ENCODE measurements around the gene CACNA2D1. TPM values are rescaled to one million over a fixed set of nuclear protein-coding genes. Genes with fewer than 3 reads are reported as not detected.

The CACNA2D1 gene
- polyA plus RNA-seq, 2 of the 4 experiments (the other 2 are of a cell fraction) = 18.0 to 32.9 TPM

GRCh38 chr7:81960026-81960425 lies 483.6 kb downstream of the CACNA2D1 start (continued):
- TF ChIP-seq, protein P1, sequence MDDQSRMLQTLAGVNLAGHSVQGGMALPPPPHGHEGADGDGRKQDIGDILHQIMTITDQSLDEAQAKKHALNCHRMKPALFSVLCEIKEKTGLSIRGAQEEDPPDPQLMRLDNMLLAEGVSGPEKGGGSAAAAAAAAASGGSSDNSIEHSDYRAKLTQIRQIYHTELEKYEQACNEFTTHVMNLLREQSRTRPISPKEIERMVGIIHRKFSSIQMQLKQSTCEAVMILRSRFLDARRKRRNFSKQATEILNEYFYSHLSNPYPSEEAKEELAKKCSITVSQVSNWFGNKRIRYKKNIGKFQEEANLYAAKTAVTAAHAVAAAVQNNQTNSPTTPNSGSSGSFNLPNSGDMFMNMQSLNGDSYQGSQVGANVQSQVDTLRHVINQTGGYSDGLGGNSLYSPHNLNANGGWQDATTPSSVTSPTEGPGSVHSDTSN (IDR thresholded peaks at IDR 0.05) = no peak
- TF ChIP-seq, protein P2, sequence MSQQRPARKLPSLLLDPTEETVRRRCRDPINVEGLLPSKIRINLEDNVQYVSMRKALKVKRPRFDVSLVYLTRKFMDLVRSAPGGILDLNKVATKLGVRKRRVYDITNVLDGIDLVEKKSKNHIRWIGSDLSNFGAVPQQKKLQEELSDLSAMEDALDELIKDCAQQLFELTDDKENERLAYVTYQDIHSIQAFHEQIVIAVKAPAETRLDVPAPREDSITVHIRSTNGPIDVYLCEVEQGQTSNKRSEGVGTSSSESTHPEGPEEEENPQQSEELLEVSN (IDR thresholded peaks at IDR 0.05; ENCODE audit: borderline replicate concordance, low read depth) = no peak
- TF ChIP-seq JUNB (IDR thresholded peaks at IDR 0.05) = no peak
- TF ChIP-seq HOXB13 (CRISPR knock-in tag; IDR thresholded peaks at IDR 0.05; ENCODE audit: low read depth) = no peak
- no peak for TF ChIP-seq FOSL2 (IDR thresholded peaks at IDR 0.05)
- no peak for TF ChIP-seq FOSL2 (CRISPR knock-in tag; IDR thresholded peaks at IDR 0.05)
- TF ChIP-seq TP53 (CRISPR knock-in tag; IDR thresholded peaks at IDR 0.05) = no peak
- TF ChIP-seq RAD21 (conservative IDR thresholded peaks at IDR 0.05 in 1 of 2, IDR thresholded peaks at IDR 0.05 in 1 of 2) = no peak

GRCh38 chr7:81957517-81957916 lies 486.1 kb downstream of the CACNA2D1 start:
- Histone ChIP-seq H3K9me3 (no peaks in the 10 kb centered on the region), H3K27ac (no peak overlapping the region), H3K4me3 (no peak overlapping the region), H3K4me1 (no peaks in the 10 kb centered on the region), H3K4me2 (no peak overlapping the region)
- TF ChIP-seq MAZ (IDR thresholded peaks at IDR 0.05; ENCODE audit: borderline replicate concordance, low read depth, low read length) = no peak
- TF ChIP-seq, protein P3, sequence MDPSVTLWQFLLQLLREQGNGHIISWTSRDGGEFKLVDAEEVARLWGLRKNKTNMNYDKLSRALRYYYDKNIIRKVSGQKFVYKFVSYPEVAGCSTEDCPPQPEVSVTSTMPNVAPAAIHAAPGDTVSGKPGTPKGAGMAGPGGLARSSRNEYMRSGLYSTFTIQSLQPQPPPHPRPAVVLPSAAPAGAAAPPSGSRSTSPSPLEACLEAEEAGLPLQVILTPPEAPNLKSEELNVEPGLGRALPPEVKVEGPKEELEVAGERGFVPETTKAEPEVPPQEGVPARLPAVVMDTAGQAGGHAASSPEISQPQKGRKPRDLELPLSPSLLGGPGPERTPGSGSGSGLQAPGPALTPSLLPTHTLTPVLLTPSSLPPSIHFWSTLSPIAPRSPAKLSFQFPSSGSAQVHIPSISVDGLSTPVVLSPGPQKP (IDR thresholded peaks at IDR 0.05; ENCODE audit: low read depth, low read length) = no peak
- no peak for TF ChIP-seq CHD4 (IDR thresholded peaks at IDR 0.05; ENCODE audit: borderline replicate concordance)
- no peak for TF ChIP-seq POLR2AphosphoS2 (conservative IDR thresholded peaks at IDR 0.05; ENCODE audit: low read length)
- TF ChIP-seq, protein P4, sequence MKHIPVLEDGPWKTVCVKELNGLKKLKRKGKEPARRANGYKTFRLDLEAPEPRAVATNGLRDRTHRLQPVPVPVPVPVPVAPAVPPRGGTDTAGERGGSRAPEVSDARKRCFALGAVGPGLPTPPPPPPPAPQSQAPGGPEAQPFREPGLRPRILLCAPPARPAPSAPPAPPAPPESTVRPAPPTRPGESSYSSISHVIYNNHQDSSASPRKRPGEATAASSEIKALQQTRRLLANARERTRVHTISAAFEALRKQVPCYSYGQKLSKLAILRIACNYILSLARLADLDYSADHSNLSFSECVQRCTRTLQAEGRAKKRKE (CRISPR knock-in tag; IDR thresholded peaks at IDR 0.05; ENCODE audit: low read depth) = no peak
- TF ChIP-seq SMC3 (IDR thresholded peaks at IDR 0.05) = no peak
- no peak for TF ChIP-seq KDM5A (IDR thresholded peaks at IDR 0.05)
- TF ChIP-seq BCL3 (IDR thresholded peaks at IDR 0.05) = no peak
- TF ChIP-seq, protein P1 (IDR thresholded peaks at IDR 0.05) = no peak
- TF ChIP-seq RARB (CRISPR knock-in tag; IDR thresholded peaks at IDR 0.05) = no peak
- no peak for TF ChIP-seq ESRRA (IDR thresholded peaks at IDR 0.05; ENCODE audit: borderline replicate concordance, low read length)
- TF ChIP-seq MAFK (IDR thresholded peaks at IDR 0.05; ENCODE audit: partially characterized antibody) = no peak
- TF ChIP-seq FOSL2 (IDR thresholded peaks at IDR 0.05) = no peak
- no peak for TF ChIP-seq FOSL2 (CRISPR knock-in tag; IDR thresholded peaks at IDR 0.05)
- no peak for TF ChIP-seq SREBF2 (IDR thresholded peaks at IDR 0.05)
- TF ChIP-seq FOXS1 (CRISPR knock-in tag; IDR thresholded peaks at IDR 0.05) = no peak
- TF ChIP-seq TFCP2L1 (CRISPR knock-in tag; IDR thresholded peaks at IDR 0.05) = no peak
- no peak for TF ChIP-seq HEYL (CRISPR knock-in tag; IDR thresholded peaks at IDR 0.05)
- TF ChIP-seq RAD21 (conservative IDR thresholded peaks at IDR 0.05 in 1 of 2, IDR thresholded peaks at IDR 0.05 in 1 of 2) = no peak
- TF ChIP-seq, protein P5, sequence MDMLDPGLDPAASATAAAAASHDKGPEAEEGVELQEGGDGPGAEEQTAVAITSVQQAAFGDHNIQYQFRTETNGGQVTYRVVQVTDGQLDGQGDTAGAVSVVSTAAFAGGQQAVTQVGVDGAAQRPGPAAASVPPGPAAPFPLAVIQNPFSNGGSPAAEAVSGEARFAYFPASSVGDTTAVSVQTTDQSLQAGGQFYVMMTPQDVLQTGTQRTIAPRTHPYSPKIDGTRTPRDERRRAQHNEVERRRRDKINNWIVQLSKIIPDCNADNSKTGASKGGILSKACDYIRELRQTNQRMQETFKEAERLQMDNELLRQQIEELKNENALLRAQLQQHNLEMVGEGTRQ (IDR thresholded peaks at IDR 0.05) = no peak
- TF ChIP-seq MYC (IDR thresholded peaks at IDR 0.05; ENCODE audit: borderline replicate concordance, low read length) = no peak
- FAIRE-seq = no peak
- WGBS (ENCODE audit: missing lambda C conversion rate) = 90% methylated on average over 4 of the region's 4 CpGs
- no peak for DNase-seq (ENCODE audit: low read depth in 1 of 2, low spot score in 1 of 2)
- CTCF ChIA-PET = interaction anchor here (0.9 to 1.1 kb wide), 3 partner anchors 13 to 123 kb away, joined by 3 read pairs; no protein-coding TSS in a partner anchor
- POLR2A ChIA-PET = no interaction called here
- no peak for ATAC-seq
